Left lung (tissue), 10 donors: ENCODE measurements around the gene SETD1B. TPM values are rescaled to one million over a fixed set of nuclear protein-coding genes. Genes with fewer than 3 reads are reported as not detected.

ENCODE experiments used
- ATAC-seq: fragments of 200-7000 bp; cut with Tn5 transposase; one replicate; pipeline ENCODE4 v1.9.1; 2020; ENCODE audit warnings: moderate library complexity
- DNase-seq, 4 donors: peaks; one replicate each; pipeline ENCODE4 v3.0.0-alpha.2; 2013 to 2020
- H3K27ac ChIP-seq, 2 donors: fragments of 200-600 bp; sonication (generic) in 1 of 2; one replicate each; pipeline versions ENCODE4 v1.5.0 to v1.8.0; 2020 to 2021
- H3K27me3 ChIP-seq, 2 donors: fragments of 200-600 bp; sonication (generic) in 1 of 2; one replicate each; pipeline versions ENCODE4 v1.5.0 to v1.8.0; 2020 to 2021
- H3K36me3 ChIP-seq, 2 donors: fragments of 200-600 bp; sonication (generic) in 1 of 2; one replicate each; pipeline versions ENCODE4 v1.5.0 to v1.8.0; 2020 to 2021
- H3K4me1 ChIP-seq, 2 donors: fragments of 200-600 bp; one replicate each; pipeline ENCODE4 v1.8.0; 2021
- H3K4me3 ChIP-seq, 2 donors: fragments of 200-600 bp; sonication (generic) in 1 of 2; one replicate each; pipeline versions ENCODE4 v1.5.0 to v1.8.0; 2020 to 2021; ENCODE audit warnings: mild to moderate bottlenecking in 1 of 2
- H3K9me3 ChIP-seq, 2 donors: fragments of 200-600 bp; sonication (generic) in 1 of 2; one replicate each; pipeline versions ENCODE4 v1.5.0 to v1.8.0; 2020 to 2021
- intact Hi-C, 2 donors: fragments of 100-400 bp; cut with DNase I; formaldehyde crosslinking; loops; one replicate each; pipeline versions ENCODE4 v1.11.2 to v1.14.2; 2022
- polyA plus RNA-seq, 6 donors: library from polyadenylated mRNA; unstranded; fragments of 120-200 nt; gene quantifications; one replicate each; pipeline ENCODE4 v1.2.1, GENCODE V29; 2013; ENCODE audit not compliant: insufficient read length in 6 of 6
- total RNA-seq, 2 donors: library from RNA; stranded (reverse); fragmentation: NEBNext Ultra II Directional; extraction: Animal tissue kit (Norgen Biotek cat#: 25700); gene quantifications; one replicate each; pipeline ENCODE4 v1.2.1, GENCODE V29; 2021
- TF ChIP-seq, protein P1 (sequence below), 2 donors: fragments of 200-600 bp; sonication (generic) in 1 of 2; IDR thresholded peaks; one replicate each; pipeline versions ENCODE4 v1.5.0 to v1.8.0; 2021; ENCODE audit warnings: antibody characterized with exemption in 2 of 2
- donor health status: DM: no; HTN: yes; CAD: no.
- donor health status: DM: no; HTN: no; CAD: no.

The SETD1B gene
- total and polyA plus RNA-seq, 8 donors, result 12.1 to 23.4 (median 16.0) TPM

DNA sequence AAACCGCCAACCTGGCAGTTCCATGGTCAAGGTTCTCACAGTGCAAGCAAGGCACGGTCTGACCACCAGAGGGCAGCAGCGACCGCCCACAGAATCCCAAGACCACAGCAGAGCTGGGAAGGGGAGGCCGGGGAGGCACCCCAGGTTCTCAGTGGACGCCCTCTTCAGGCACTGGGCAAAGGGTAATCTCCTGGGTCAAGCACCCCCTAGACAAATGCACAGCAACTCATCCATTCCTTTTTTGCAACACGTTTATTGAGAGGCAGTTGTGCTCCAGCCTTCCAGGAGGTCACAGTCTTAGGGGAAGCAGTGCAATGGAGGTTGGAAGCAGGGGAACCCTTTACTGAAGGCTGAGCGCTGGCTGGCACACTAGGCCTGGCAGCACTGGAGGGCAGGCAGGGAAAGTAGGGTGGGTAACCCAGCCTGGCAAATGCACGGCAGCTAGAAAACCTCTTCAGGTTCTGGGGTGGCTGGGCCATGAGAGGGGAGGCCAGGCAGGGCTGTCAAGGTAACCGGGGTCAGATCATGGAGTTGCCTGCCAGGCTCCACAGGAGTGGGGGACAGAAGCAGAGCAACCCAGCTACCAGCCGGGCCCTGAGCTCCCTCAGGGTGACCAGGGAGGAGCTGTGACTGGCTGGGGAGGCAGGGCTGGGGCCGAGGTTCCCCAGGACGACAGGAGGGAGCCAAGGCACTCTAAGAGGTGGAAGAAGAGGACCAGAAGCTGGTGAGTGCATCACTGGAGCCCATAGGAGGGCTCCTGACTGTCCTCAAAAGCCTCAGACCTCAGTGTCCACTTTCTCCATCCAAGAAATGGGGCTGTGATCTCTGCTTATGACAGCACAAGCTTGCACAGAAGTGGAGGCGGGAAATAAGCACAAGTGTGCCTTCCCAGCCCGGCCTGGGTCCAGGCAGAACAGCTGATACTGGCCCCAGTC lies 8.5 kb upstream of the SETD1B start:
- Histone ChIP-seq H3K9me3 (no peaks in the 10 kb centered on the region), H3K27ac (peak overlapping the region; percentile 82 to 100), H3K4me1 (peaks cover 45 to 90% of the 10 kb centered on the region in 2 donors), H3K36me3 (peaks cover 0 to 28% of the 10 kb centered on the region in 2 donors), H3K27me3 (no peaks in the 10 kb centered on the region), H3K4me3 (peak overlapping the region in 1 of 2 donors; percentile 69)
- DNase-seq (peak; percentile 86 to 96 (median 90)), ATAC-seq (peak; percentile 51)
- intact Hi-C loops, result loop anchor here in 1 of 2 donors (10.0 kb wide), 1 partner anchor 90 kb away; the partner anchor contains the start of gene PSMD9
- TF ChIP-seq, protein P1, sequence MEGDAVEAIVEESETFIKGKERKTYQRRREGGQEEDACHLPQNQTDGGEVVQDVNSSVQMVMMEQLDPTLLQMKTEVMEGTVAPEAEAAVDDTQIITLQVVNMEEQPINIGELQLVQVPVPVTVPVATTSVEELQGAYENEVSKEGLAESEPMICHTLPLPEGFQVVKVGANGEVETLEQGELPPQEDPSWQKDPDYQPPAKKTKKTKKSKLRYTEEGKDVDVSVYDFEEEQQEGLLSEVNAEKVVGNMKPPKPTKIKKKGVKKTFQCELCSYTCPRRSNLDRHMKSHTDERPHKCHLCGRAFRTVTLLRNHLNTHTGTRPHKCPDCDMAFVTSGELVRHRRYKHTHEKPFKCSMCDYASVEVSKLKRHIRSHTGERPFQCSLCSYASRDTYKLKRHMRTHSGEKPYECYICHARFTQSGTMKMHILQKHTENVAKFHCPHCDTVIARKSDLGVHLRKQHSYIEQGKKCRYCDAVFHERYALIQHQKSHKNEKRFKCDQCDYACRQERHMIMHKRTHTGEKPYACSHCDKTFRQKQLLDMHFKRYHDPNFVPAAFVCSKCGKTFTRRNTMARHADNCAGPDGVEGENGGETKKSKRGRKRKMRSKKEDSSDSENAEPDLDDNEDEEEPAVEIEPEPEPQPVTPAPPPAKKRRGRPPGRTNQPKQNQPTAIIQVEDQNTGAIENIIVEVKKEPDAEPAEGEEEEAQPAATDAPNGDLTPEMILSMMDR (IDR thresholded peaks at IDR 0.05), result peak; percentile 89 to 96

DNA sequence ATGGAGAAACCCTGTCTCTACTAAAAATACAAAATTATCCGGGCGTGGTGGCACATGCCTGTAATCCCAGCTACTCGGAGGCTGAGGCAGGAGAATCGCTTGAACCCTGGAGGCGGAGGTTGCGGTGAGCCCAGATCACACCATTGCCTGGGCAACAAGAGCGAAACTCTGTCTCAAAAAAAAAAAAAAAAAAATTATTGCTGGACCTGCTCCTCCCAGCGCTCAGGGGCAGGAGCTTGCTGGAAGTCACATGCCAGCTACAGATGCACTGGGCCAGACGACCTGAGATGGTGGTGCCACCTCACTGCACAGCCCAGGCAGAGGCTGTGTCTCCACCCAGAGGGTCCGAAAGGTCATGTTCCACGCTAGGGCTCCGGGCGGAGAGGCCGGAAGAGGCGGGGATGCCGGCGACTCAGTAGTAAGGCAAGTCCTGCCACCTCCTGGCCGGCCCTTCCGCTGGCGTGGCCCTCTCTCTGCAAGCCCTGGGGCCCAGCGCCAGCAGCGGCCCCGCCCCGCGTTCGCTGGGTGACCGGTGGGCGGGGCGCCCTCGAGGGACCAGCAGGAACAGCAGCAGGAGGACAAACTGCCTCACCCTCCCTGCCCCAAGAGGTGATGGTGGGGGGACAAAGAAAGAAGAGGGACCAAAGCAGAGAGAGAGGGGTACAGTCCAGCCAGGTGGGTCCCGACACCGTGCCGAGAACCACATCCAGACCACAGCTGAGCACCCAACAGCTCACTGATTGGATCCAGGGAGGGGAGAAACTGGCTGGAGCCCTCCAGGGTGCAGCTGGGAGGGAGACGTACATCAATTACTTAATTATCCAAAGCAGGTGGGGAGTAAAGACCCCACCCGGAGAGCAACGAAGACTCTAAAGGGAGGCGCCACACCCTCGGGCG lies 6.7 kb upstream of the SETD1B start:
- peaks cover 45 to 75% of the 10 kb centered on the region in 2 donors for H3K4me1 ChIP-seq
- peak overlapping the region in 1 of 2 donors; percentile 86 for H3K4me3 ChIP-seq
- no peaks in the 10 kb centered on the region for H3K9me3 ChIP-seq
- intact Hi-C loops, result loop anchor here in 1 of 2 donors (10.0 kb wide), 1 partner anchor 88 kb away; the partner anchor contains the start of gene PSMD9
- DNase-seq, result peak; percentile 81 to 97 (median 92)
- peaks cover 0 to 28% of the 10 kb centered on the region in 2 donors for H3K36me3 ChIP-seq
- peak; percentile 37 for ATAC-seq
- no peaks in the 10 kb centered on the region for H3K27me3 ChIP-seq
- TF ChIP-seq, protein P1 (IDR thresholded peaks at IDR 0.05), result peak; percentile 21 to 35
- peak overlapping the region; percentile 62 to 100 for H3K27ac ChIP-seq

DNA sequence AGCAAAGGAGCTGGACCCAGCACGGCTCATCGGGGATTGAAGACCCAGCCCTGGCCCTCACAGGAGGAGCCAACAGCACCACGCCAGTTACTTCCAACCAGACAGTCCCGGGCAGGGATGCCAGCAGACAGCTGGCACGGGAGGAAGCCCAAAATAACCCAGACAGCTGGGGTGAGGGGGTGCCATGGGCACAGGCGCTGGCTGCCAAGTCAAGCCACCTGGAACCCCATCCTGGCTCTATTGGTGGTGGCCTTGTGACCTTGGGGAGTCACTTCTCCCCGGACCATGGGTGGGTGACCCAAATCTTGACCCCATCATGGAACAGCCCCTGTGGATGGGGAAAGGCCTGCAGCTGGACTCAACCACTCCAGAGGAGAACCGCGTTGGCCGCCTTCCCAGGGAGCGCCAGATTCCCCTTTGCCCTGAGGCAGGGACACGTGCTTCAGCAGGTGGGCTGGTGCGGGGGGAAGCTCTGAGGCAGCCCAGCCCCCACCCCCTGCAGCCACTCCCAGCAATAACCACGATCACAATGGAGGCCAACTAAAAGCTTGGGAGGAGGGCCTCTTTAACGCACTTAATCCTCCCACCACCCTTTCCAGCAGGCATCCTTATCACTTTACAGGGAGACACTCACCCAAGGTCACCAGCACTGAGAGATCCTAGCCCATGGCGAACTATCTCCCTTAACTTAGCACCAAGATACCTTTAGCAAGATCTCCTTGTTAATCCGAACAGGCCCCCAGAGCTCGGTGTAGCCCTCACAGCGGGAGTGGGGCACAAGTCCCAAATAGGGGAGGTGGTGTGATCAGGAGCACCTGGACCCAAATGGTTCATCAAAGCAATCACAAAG lies 5.6 kb upstream of the SETD1B start:
- Histone ChIP-seq H3K27ac (peak overlapping the region; percentile 100), H3K4me1 (peaks cover 45 to 69% of the 10 kb centered on the region in 2 donors), H3K9me3 (no peaks in the 10 kb centered on the region), H3K27me3 (no peaks in the 10 kb centered on the region), H3K36me3 (peaks cover 0 to 28% of the 10 kb centered on the region in 2 donors), H3K4me3 (peak overlapping the region in 1 of 2 donors; percentile 86)
- intact Hi-C loops, result loop anchor here in 1 of 2 donors (10.0 kb wide), 1 partner anchor 87 kb away; the partner anchor contains the start of gene PSMD9
- no peak for ATAC-seq
- TF ChIP-seq, protein P1 (IDR thresholded peaks at IDR 0.05), result no peak
- DNase-seq, result peak in 2 of 4 donors; percentile 76 to 83

DNA sequence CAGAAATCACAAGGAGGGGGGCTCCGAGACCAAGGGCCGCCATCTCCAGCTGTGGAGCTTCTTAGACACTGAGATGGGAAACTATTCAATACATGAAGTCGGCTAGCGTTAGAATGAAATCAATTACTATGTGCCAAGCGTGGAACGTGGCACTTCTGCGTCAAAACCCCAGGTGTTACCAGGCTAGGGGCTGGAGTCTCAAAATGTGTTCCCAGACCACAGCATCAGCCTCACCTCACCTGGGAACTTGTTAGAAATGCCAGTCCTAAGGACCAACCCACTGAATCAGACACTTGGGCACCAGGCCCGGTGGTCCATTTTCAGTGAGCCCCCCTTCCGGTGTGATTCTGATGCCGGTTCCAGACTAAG lies 5.0 kb upstream of the SETD1B start:
- intact Hi-C loops, result loop anchor here in 1 of 2 donors (10.0 kb wide), 1 partner anchor 86 kb away; the partner anchor contains the start of gene PSMD9
- Histone ChIP-seq H3K36me3 (peaks cover 0 to 28% of the 10 kb centered on the region in 2 donors), H3K4me1 (peaks cover 45 to 64% of the 10 kb centered on the region in 2 donors), H3K27ac (peak overlapping the region; percentile 100), H3K27me3 (no peaks in the 10 kb centered on the region), H3K9me3 (no peaks in the 10 kb centered on the region), H3K4me3 (peak overlapping the region in 1 of 2 donors; percentile 86)
- TF ChIP-seq, protein P1 (IDR thresholded peaks at IDR 0.05), result no peak
- DNase-seq (peak in 1 of 4 donors; percentile 33), ATAC-seq (no peak)
